Heart right ventricle (tissue), 16 donors: ENCODE measurements around the gene UBC. TPM values are rescaled to one million over a fixed set of nuclear protein-coding genes. Genes with fewer than 3 reads are reported as not detected.

Source experiments
- ATAC-seq, 8 donors: fragments of 200-7000 bp; cut with Tn5 transposase; one replicate each; pipeline ENCODE4 v1.9.1; 2020; ENCODE audit warnings: mild to moderate bottlenecking in 8 of 8, moderate library complexity in 8 of 8, moderate number of reproducible peaks in 1 of 8
- DNase-seq, 2 donors: peaks; one replicate each; pipeline ENCODE4 v3.0.0-alpha.2; 2020
- H3K27ac ChIP-seq, 10 donors: fragments of 200-600 bp; sonication (generic) in 2 of 10; one replicate each; pipeline versions ENCODE4 v1.5.0 to v1.8.0; 2020 to 2022; ENCODE audit warnings: mild to moderate bottlenecking in 3 of 10
- H3K27me3 ChIP-seq, 7 donors: fragments of 200-600 bp; one replicate each; pipeline ENCODE4 v1.8.0; 2021 to 2022; ENCODE audit warnings: mild to moderate bottlenecking in 2 of 7
- H3K36me3 ChIP-seq, 9 donors: fragments of 200-600 bp; sonication (generic) in 1 of 9; one replicate each; pipeline versions ENCODE4 v1.5.0 to v1.8.0; 2020 to 2022; ENCODE audit warnings: mild to moderate bottlenecking in 2 of 9
- H3K4me1 ChIP-seq, 9 donors: fragments of 200-600 bp; sonication (generic) in 1 of 9; one replicate each; pipeline versions ENCODE4 v1.5.0 to v1.8.0; 2020 to 2022; ENCODE audit warnings: mild to moderate bottlenecking in 4 of 9
- H3K4me3 ChIP-seq, 10 donors: fragments of 200-600 bp; sonication (generic) in 2 of 10; one replicate each; pipeline versions ENCODE4 v1.5.0 to v1.8.0; 2020 to 2022; ENCODE audit warnings: mild to moderate bottlenecking in 7 of 10, moderate library complexity in 2 of 10
- H3K9me3 ChIP-seq, 11 donors: fragments of 200-600 bp in 10 of 11; sonication (generic) in 2 of 11; one replicate each; pipeline versions ENCODE4 v1.5.0 to v1.8.0; 2013 to 2022; ENCODE audit warnings: mild to moderate bottlenecking in 2 of 11, control low read depth in 1 of 11, moderate library complexity in 1 of 11
- whole genome bisulfite sequencing, 2 donors: extraction: QIAGEN DNeasy Blood & Tissue Kit; methylation state at CpG; one replicate each; pipeline ENCODE4 v1.1.7; 2013; ENCODE audit warnings: inconsistent platforms in 1 of 2; 5-methylcytosine and 5-hydroxymethylcytosine counted together
- intact Hi-C, 10 donors: fragments of 100-400 bp; cut with DNase I; formaldehyde crosslinking; loops; one replicate each; pipeline versions ENCODE4 v1.11.1 to v1.14.2; 2022
- polyA plus RNA-seq, 2 donors: library from polyadenylated mRNA; stranded (reverse); fragments of 200-250 nt; gene quantifications; one replicate each; pipeline ENCODE4 v1.2.3, GENCODE V29; 2013
- total RNA-seq, 10 donors: library from RNA; stranded (reverse); fragmentation: NEBNext Ultra II Directional in 3 of 10; extraction: Animal tissue kit (Norgen Biotek cat#: 25700) in 3 of 10; gene quantifications; one replicate each; pipeline versions ENCODE4 v1.2.1 to v1.2.4, GENCODE V29; 2021 to 2023
- TF ChIP-seq, protein P1 (sequence below), 9 donors: fragments of 200-600 bp; sonication (generic) in 2 of 9; IDR thresholded peaks; one replicate each; pipeline versions ENCODE4 v1.5.0 to v1.8.0; 2021 to 2022; ENCODE audit warnings: antibody characterized with exemption in 9 of 9, mild to moderate bottlenecking in 5 of 9, moderate library complexity in 1 of 9
- donor health status: Arrhythmogenic right ventricular cardiomyopathy.
- donor health status: ischemic (EF 13 %, LVEDD 7.1; RV severe dilation, severe dysfunction).
- donor health status: healthy with polysubstance abuse.
- donor health status: DM: no; HTN: yes; CAD: no.
- donor health status: DM: no; HTN: no; CAD: no.
- donor health status: ischemic (EF 25% LVEDD 6.9; RV normal size, moderate dysfunction).
- donor health status: ischemic (EF 25% LVEDD 5.7; RV mildly dilated, moderate dysfunction).
- donor health status: healthy.
- donor health status: DM: yes; HTN: yes; CAD: no.
- donor health status: Ischemic cardiomyopathy.
- donor health status: ischemic (EF 35%, LVEDD 5.7; RV mildly dilated, moderate dysfunction).
- donor health status: nonischemic (EF 11% LVEDD 7.7; RV severe dilation, severe dysfunction).
- donor health status: DM: yes; HTN: yes; CAD: no.
- donor health status: PGD.
- donor health status: ischemic (EF 29% LVEDD 5.4; RV normal size, mild dysfunction).
- donor health status: nonischemic (EF 23%, LVEDD 6.1; RV moderate dilation, normal function).

Gene UBC
- total and polyA plus RNA-seq, 12 donors, result 1,161 to 1,913 (median 1,447) TPM

DNA sequence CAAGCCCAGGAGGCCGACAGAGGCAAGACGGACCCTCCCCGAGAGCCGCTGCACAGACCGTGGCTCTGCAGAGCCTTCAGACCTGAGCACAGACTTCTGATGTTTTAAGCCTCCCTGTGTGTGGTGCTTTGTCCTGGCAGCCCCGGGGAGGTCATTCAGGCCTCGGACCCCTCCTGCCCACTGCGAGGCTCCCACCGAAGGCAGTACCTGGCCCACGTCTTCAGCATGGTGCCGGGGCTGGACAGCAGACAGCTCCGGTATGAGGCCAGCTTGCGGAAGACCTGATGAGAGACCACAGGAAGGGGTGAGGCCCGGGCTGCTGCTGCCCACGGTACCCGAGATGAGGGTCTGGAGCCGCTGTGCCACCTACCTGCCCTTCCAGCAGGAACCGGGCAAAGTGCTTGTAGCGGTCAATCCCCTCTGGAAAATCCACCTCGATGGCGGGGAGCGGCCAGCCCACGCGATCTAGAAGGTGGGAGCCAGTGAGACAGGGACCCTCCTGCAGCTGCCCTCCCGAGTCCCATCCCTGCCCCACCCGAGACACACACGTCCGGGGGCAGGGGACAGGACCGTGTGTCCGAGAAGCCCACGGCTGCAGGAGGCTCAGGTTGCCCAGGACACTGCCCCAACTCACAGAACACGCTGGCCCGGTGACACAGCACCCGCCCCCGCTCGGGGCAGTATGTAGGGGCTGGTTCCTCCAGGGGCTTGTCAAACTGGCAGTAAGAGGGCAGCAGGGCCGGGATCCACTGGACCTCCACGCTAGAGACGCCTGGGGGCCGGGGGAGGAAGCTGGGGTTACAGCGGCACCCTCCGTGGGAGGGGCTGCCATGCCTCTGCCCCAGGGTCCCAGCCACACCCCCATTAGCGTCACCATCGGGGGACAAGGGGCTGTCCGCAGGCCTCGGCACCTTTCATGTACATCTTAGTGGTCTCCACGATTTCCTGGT is 35.6 kb upstream of the UBC start:
- DNase-seq (no peak), ATAC-seq (no peak)
- Histone ChIP-seq H3K4me1 (peaks cover 0 to 10% (median 0%) of the 10 kb centered on the region in 9 donors), H3K27ac (no peak overlapping the region), H3K36me3 (peaks cover 0 to 91% (median 17%) of the 10 kb centered on the region in 9 donors), H3K4me3 (no peak overlapping the region), H3K9me3 (no peaks in the 10 kb centered on the region), H3K27me3 (no peaks in the 10 kb centered on the region)
- 93 to 96% methylated on average over 47 of the region's 47 CpGs for WGBS, 2 donors
- TF ChIP-seq, protein P1, sequence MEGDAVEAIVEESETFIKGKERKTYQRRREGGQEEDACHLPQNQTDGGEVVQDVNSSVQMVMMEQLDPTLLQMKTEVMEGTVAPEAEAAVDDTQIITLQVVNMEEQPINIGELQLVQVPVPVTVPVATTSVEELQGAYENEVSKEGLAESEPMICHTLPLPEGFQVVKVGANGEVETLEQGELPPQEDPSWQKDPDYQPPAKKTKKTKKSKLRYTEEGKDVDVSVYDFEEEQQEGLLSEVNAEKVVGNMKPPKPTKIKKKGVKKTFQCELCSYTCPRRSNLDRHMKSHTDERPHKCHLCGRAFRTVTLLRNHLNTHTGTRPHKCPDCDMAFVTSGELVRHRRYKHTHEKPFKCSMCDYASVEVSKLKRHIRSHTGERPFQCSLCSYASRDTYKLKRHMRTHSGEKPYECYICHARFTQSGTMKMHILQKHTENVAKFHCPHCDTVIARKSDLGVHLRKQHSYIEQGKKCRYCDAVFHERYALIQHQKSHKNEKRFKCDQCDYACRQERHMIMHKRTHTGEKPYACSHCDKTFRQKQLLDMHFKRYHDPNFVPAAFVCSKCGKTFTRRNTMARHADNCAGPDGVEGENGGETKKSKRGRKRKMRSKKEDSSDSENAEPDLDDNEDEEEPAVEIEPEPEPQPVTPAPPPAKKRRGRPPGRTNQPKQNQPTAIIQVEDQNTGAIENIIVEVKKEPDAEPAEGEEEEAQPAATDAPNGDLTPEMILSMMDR (IDR thresholded peaks at IDR 0.05), result no peak
- intact Hi-C loops, result no loop called here

- no peaks in the 10 kb centered on the region for H3K27me3 ChIP-seq
- peaks cover 0 to 81% (median 17%) of the 10 kb centered on the region in 9 donors for H3K36me3 ChIP-seq
- WGBS, 2 donors, result 95% methylated on average over 12 of the region's 12 CpGs
- no peak overlapping the region for H3K4me3 ChIP-seq
- H3K4me1 ChIP-seq, result peaks cover 0 to 10% (median 0%) of the 10 kb centered on the region in 9 donors
- DNase-seq (no peak), ATAC-seq (no peak)
- TF ChIP-seq, protein P1 (IDR thresholded peaks at IDR 0.05), result no peak
- intact Hi-C loops, result no loop called here
- no peak overlapping the region for H3K27ac ChIP-seq
- H3K9me3 ChIP-seq, result no peaks in the 10 kb centered on the region
These were observed 34.6 kb upstream of the UBC start for GRCh38 chr12:124949066-124949465.

GRCh38 chr12:124947561-124948398 is 33.3 kb upstream of the UBC start:
- intact Hi-C loops, result no loop called here
- H3K36me3 ChIP-seq, result peaks cover 0 to 72% (median 17%) of the 10 kb centered on the region in 9 donors
- H3K27ac ChIP-seq, result peak overlapping the region in 1 of 10 donors; percentile 41
- 67 to 73% methylated on average over 20 of the region's 20 CpGs for WGBS, 2 donors
- no peak overlapping the region for H3K4me3 ChIP-seq
- H3K27me3 ChIP-seq, result no peaks in the 10 kb centered on the region
- DNase-seq (no peak), ATAC-seq (peak; percentile 21 to 69 (median 34))
- H3K9me3 ChIP-seq, result no peaks in the 10 kb centered on the region
- H3K4me1 ChIP-seq, result peaks cover 0 to 10% (median 0%) of the 10 kb centered on the region in 9 donors
- TF ChIP-seq, protein P1 (IDR thresholded peaks at IDR 0.05), result no peak

GRCh38 chr12:124947013-124947412 is 32.6 kb upstream of the UBC start:
- peaks cover 0 to 68% (median 17%) of the 10 kb centered on the region in 9 donors for H3K36me3 ChIP-seq
- 91 to 92% methylated on average over 11 of the region's 11 CpGs for WGBS, 2 donors

More at GRCh38 chr12:124947013-124947412, 32.6 kb upstream of the UBC start:
- TF ChIP-seq, protein P1 (IDR thresholded peaks at IDR 0.05), result no peak
- Histone ChIP-seq H3K27me3 (no peaks in the 10 kb centered on the region), H3K27ac (peak overlapping the region in 1 of 10 donors; percentile 41), H3K9me3 (no peaks in the 10 kb centered on the region), H3K4me3 (no peak overlapping the region), H3K4me1 (peaks cover 0 to 10% (median 0%) of the 10 kb centered on the region in 9 donors)
- intact Hi-C loops, result no loop called here
- ATAC-seq (peak in 1 of 8 donors; percentile 9), DNase-seq (no peak)
